GM06990 (cell line): ENCODE measurements around the gene FAM177A1.
"Not testable (repeated sequence)": the region's sequence is repeated elsewhere in the genome, so short reads cannot be mapped to it uniquely, and the experiment has no call there.

Experiments
- DNase-seq: peaks from one replicate; pipeline ENCODE4 v3.0.0-alpha.2; 2011; ENCODE audit not compliant: insufficient read length; ENCODE audit errors: extremely low read depth
- H3K27me3 ChIP-seq: replicated peaks from 2 replicates; pipeline ENCODE4 v1.6.0; 2011; ENCODE audit warnings: low read length; ENCODE audit not compliant: control insufficient read depth, insufficient read depth
- H3K36me3 ChIP-seq: 2 replicates; pipeline ENCODE4 v1.5.1; 2011; ENCODE audit warnings: low read length; ENCODE audit not compliant: control insufficient read depth, insufficient read depth
- H3K4me3 ChIP-seq: replicated peaks from 2 replicates; pipeline ENCODE4 v1.5.1; 2011; ENCODE audit warnings: low read depth, mild to moderate bottlenecking, control low read depth, low read length
- CTCF ChIP-seq: IDR thresholded peaks from 2 replicates; pipeline ENCODE4 v1.5.1; 2011; ENCODE audit warnings: low read length, control low read depth, mild to moderate bottlenecking, inconsistent platforms; ENCODE audit not compliant: insufficient read depth, poor library complexity, severe bottlenecking

FAM177A1 gene

GRCh38 chr14:35085441-35085840 lies 39.4 kb downstream of the FAM177A1 start:
- Histone ChIP-seq H3K27me3 (no peaks in the 10 kb centered on the region), H3K4me3 (no peak overlapping the region), H3K36me3 (no peaks in the 10 kb centered on the region; the same call in none of the 2 replicates)
- TF ChIP-seq CTCF = no peak
- DNase-seq = no peak

- DNase-seq = no peak
- Histone ChIP-seq H3K27me3 (no peaks in the 10 kb centered on the region), H3K36me3 (no peaks in the 10 kb centered on the region; the same call in none of the 2 replicates), H3K4me3 (no peak overlapping the region)
- TF ChIP-seq CTCF = no peak
Measured at GRCh38 chr14:35088514-35088913, 42.4 kb downstream of the FAM177A1 start.

DNA sequence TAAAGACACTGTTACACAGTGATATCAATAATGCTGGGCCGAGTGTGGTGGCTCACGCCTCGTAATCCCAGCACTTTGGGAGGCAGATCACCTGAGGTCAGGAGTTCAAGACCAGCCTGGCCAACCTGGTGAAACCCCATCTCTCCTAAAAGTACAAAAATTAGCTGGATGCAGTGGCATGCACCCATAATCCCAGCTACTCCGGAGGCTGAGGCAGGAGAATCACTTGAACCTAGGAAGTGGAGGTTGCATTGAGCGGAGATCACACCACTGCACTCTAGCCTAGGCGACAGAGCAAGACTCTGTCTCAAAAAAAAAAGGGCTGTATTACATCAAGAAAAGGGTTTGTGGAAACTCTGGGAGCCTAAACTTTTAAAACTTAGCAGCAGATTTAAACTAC lies 48.6 kb downstream of the FAM177A1 start:
- H3K27me3 ChIP-seq, DNase-seq, H3K4me3 ChIP-seq, H3K36me3 ChIP-seq: not testable (repeated sequence)

DNA sequence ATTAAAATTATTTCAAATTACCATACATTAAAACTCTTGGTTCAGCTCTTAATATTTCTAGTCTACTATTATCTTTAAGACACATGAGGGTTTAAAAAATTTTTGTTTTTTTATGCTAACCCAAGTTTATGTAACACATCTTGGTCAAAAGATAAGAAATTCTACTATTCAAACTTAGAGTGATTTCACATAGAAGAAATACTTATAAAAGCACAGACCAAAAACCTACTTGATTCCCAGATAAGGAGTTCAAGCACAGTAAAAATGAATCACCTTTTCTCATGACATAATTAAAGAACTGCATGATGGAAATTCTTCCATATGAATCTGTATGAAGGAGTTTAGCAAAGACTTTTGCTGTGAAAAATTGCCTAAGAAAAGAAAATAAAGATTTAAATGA lies 61.8 kb downstream of the FAM177A1 start:
- Histone ChIP-seq H3K27me3 (no peaks in the 10 kb centered on the region), H3K36me3 (peaks cover 3% of the 10 kb centered on the region), H3K4me3 (no peak overlapping the region)
- no peak for TF ChIP-seq CTCF
- no peak for DNase-seq

- H3K4me3 ChIP-seq = no peak overlapping the region
- H3K36me3 ChIP-seq = peaks cover 10% of the 10 kb centered on the region
- no peaks in the 10 kb centered on the region for H3K27me3 ChIP-seq
- no peak for DNase-seq
- TF ChIP-seq CTCF = no peak
Measured at GRCh38 chr14:35112641-35113040, 66.6 kb downstream of the FAM177A1 start.

DNA sequence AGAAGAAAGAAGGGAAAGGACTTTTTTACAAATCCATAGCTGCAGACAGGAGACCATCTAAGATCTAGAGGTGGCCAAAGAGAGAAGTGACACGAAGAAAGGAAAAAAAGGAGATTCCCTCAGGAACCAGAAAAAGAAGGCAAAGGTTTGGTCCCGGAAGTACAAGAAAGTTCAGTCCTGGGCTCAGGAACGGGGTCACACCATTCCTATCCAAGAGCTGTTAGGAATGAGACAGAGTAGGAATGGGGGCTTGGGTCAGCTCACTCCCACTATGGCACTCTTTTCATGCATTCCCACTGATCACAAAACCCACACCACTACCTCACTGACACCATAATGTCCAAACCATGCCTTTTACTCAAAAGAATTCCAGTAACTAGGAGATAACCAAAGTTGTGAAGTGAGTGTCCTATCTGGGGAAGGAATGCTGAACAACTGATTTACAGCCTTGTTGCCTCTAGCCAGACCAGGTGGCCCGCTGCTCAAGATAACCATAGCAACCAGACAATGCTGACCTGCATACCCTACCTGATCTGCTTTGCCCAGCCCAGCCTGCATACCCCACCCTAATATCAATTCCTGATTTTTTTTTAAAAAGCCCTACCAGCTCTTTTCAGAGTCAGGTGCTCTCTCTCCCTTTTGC lies 67.4 kb downstream of the FAM177A1 start:
- DNase-seq = no peak
- Histone ChIP-seq H3K27me3 (no peaks in the 10 kb centered on the region), H3K4me3 (no peak overlapping the region), H3K36me3 (peaks cover 10% of the 10 kb centered on the region)
- no peak for TF ChIP-seq CTCF
